Transverse colon (tissue), 4 donors: ENCODE data around the gene DLL1. TPM values are rescaled to one million over a fixed set of nuclear protein-coding genes. Genes with fewer than 3 reads are reported as not detected.

ENCODE experiments used
- DNase-seq: peaks from one replicate; pipeline ENCODE4 v3.0.0-alpha.2; 2019
- H3K27ac ChIP-seq, 4 donors: fragments of 200-600 bp; sonication (generic); 2 replicates each; pipeline ENCODE4 v1.5.1; 2016 to 2018; ENCODE audit warnings: inconsistent platforms in 4 of 4
- H3K27me3 ChIP-seq: fragments of 200-600 bp; sonication (generic); 2 replicates; pipeline ENCODE4 v1.5.1; 2017; ENCODE audit warnings: inconsistent platforms
- H3K36me3 ChIP-seq, 4 donors: fragments of 200-600 bp; sonication (generic); 2 replicates each; pipeline ENCODE4 v1.5.1; 2017 to 2019; ENCODE audit warnings: inconsistent platforms in 4 of 4
- H3K4me1 ChIP-seq, 4 donors: fragments of 200-600 bp; sonication (generic); 2 replicates each; pipeline ENCODE4 v1.5.1; 2017 to 2020; ENCODE audit warnings: inconsistent platforms in 4 of 4
- H3K4me3 ChIP-seq, 4 donors: fragments of 200-600 bp; sonication (generic); 1 replicate in 1 of 4; 2 replicates in 3 of 4; pipeline versions ENCODE4 v1.5.1 to v1.6.1; 2017 to 2019; ENCODE audit warnings: inconsistent platforms in 4 of 4
- H3K9me3 ChIP-seq, 2 donors: fragments of 200-600 bp; sonication (generic); 2 replicates each; pipeline ENCODE4 v1.5.1; 2017 to 2019; ENCODE audit warnings: inconsistent platforms in 2 of 2
- CTCF ChIP-seq, 5 experiments: fragments of 200-600 bp in 3 of 5; fragments of 450-650 bp in 2 of 5; sonication (generic) in 3 of 5; IDR thresholded peaks; 1 replicate in 2 of 5; 2 replicates in 3 of 5; pipeline ENCODE4 v1.5.1; 2016 to 2017; ENCODE audit warnings: antibody characterized with exemption in 5 of 5, inconsistent platforms in 3 of 5, mild to moderate bottlenecking in 2 of 5, moderate library complexity in 1 of 5
- EP300 ChIP-seq: sonication (generic); formaldehyde crosslinking; IDR thresholded peaks from one replicate; pipeline ENCODE4 v1.6.1; 2017; ENCODE audit warnings: antibody characterized with exemption, low read depth
- POLR2A ChIP-seq: fragments of 450-650 bp; IDR thresholded peaks from one replicate; pipeline ENCODE4 v1.6.1; 2016; ENCODE audit warnings: antibody characterized with exemption, mild to moderate bottlenecking, moderate library complexity
- POLR2AphosphoS5 ChIP-seq, 3 donors: sonication (generic); formaldehyde crosslinking; IDR thresholded peaks; one replicate each; pipeline ENCODE4 v1.6.1; 2016; ENCODE audit warnings: antibody characterized with exemption in 3 of 3
- WGBS, 2 donors: methylation state at CpG; one replicate each; pipeline ENCODE4 v1.1.5; 2018; ENCODE audit warnings: low coverage in 1 of 2; 5-methylcytosine and 5-hydroxymethylcytosine counted together
- in situ Hi-C, 4 donors: fragments of 200-750 bp; cut with MboI; loops; one replicate each; pipeline versions ENCODE4 v1.15.0 to v1.15.1; 2017; ENCODE audit warnings: low sequenced_read_pairs in 3 of 4, low pct_ligation_motif_present in 1 of 4, low pct_unique_long_range_greater_than_20kb in 1 of 4
- intact Hi-C: fragments of 100-400 bp; cut with DNase I; formaldehyde crosslinking; loops from one replicate; pipeline ENCODE4 v1.15.1; 2023; ENCODE audit warnings: low total_unique reads
- total RNA-seq, 4 donors: library from RNA; depleted of rRNA; stranded (reverse); fragments of >200 nt; gene quantifications; one replicate each; pipeline ENCODE4 v1.1.0, GENCODE V29; 2016

The DLL1 gene
- total RNA-seq, 4 donors from 2014 or later = 15.0 to 46.2 (median 25.9) TPM

- Histone ChIP-seq H3K27ac (peak overlapping the region in 2 of 4 donors; percentile 45 to 77), H3K4me1 (peaks cover 12 to 34% (median 31%) of the 10 kb centered on the region in 4 donors), H3K27me3 (peaks cover 72% of the 10 kb centered on the region), H3K4me3 (no peak overlapping the region), H3K9me3 (no peaks in the 10 kb centered on the region), H3K36me3 (no peaks in the 10 kb centered on the region)
- intact Hi-C loops (no loop called here), in situ Hi-C loops (no loop called here)
- whole genome bisulfite sequencing, 2 donors = 39 to 43% methylated on average over 10 to 11 of the region's 11 CpGs
- TF ChIP-seq POLR2A = no peak
- TF ChIP-seq POLR2AphosphoS5 (IDR thresholded peaks at IDR 0.05) = no peak
- no peak for TF ChIP-seq CTCF (IDR thresholded peaks at IDR 0.05)
- no peak for TF ChIP-seq EP300
- no peak for DNase-seq
Observed at GRCh38 chr6:170297576-170298330, 6.9 kb upstream of the DLL1 start.

- peak overlapping the region; percentile 39 to 77 (median 46) for H3K27ac ChIP-seq
- intact Hi-C loops = no loop called here
- DNase-seq = no peak
Observed at GRCh38 chr6:170296746-170297575, 6.1 kb upstream of the DLL1 start.

GRCh38 chr6:170296423-170296745 is 5.5 kb upstream of the DLL1 start:
- TF ChIP-seq POLR2A (no peak), EP300 (no peak), POLR2AphosphoS5 (IDR thresholded peaks at IDR 0.05) (no peak)
- in situ Hi-C loops (no loop called here), intact Hi-C loops (no loop called here)
- Histone ChIP-seq H3K9me3 (no peaks in the 10 kb centered on the region), H3K36me3 (no peaks in the 10 kb centered on the region), H3K4me1 (peaks cover 12 to 48% (median 45%) of the 10 kb centered on the region in 4 donors), H3K4me3 (peak overlapping the region in 3 of 4 donors; percentile 35 to 53 (median 50)), H3K27me3 (peaks cover 86% of the 10 kb centered on the region), H3K27ac (peak overlapping the region; percentile 39 to 77 (median 46))
- no CpG with 5 or more reads among the region's 47 CpGs for WGBS, 2 donors
- DNase-seq = no peak

More at GRCh38 chr6:170296746-170297575, 6.1 kb upstream of the DLL1 start:
- in situ Hi-C loops = no loop called here
- no peaks in the 10 kb centered on the region for H3K36me3 ChIP-seq
- peak overlapping the region in 3 of 4 donors; percentile 35 to 53 (median 50) for H3K4me3 ChIP-seq
- WGBS, 2 donors = 9 to 28% methylated on average over 3 to 63 of the region's 67 CpGs
- no peak for TF ChIP-seq EP300
- no peak for TF ChIP-seq POLR2A
- TF ChIP-seq CTCF (IDR thresholded peaks at IDR 0.05) = no peak
- TF ChIP-seq POLR2AphosphoS5 (IDR thresholded peaks at IDR 0.05) = peak in 1 of 3 donors; percentile 16
- peaks cover 80% of the 10 kb centered on the region for H3K27me3 ChIP-seq
- H3K4me1 ChIP-seq = peaks cover 12 to 42% (median 39%) of the 10 kb centered on the region in 4 donors
- no peaks in the 10 kb centered on the region for H3K9me3 ChIP-seq

GRCh38 chr6:170295510-170296422 is 4.9 kb upstream of the DLL1 start:
- peak overlapping the region in 3 of 4 donors; percentile 39 to 77 (median 48) for H3K27ac ChIP-seq
- in situ Hi-C loops = no loop called here
- 1% methylated on average over 41 of the region's 109 CpGs; no CpG with 5 or more reads in 1 of the 2 donors for WGBS, 2 donors
- intact Hi-C loops = no loop called here
- H3K9me3 ChIP-seq = no peaks in the 10 kb centered on the region
- H3K36me3 ChIP-seq = no peaks in the 10 kb centered on the region
- TF ChIP-seq POLR2AphosphoS5 (IDR thresholded peaks at IDR 0.05) (peak; percentile 44 to 51 (median 50)), CTCF (IDR thresholded peaks at IDR 0.05) (no peak), EP300 (no peak), POLR2A (peak; percentile 20)
- H3K27me3 ChIP-seq = peaks cover 89% of the 10 kb centered on the region
- peak overlapping the region; percentile 29 to 53 (median 42) for H3K4me3 ChIP-seq
- peak; percentile 49 for DNase-seq
- H3K4me1 ChIP-seq = peaks cover 12 to 51% (median 49%) of the 10 kb centered on the region in 4 donors
